Measurements from ENCODE around the gene KTI12.
"Not testable (repeated sequence)": the region's sequence is repeated elsewhere in the genome, so short reads cannot be mapped to it uniquely, and the experiment has no call there.

DNA sequence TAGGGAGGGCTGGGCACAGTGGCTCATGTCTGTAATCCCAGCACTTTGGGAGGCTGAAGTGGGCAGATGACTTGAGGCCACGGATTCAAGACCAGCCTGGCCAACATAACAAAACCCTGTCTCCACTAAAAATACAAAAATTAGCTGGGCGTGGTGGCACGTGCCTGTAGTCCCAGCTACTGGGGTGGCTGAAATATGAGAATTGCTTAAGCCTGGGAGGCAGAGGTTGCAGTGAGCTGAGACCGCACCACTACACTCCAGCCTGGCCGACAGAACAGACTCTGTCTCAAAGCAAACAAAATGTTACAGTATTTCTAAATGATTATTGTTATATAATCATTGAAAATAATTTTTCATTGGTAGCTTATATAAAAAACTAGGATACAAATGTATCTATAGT lies 4.8 kb downstream of the KTI12 start:
- TF ChIP-seq POLR2A (IDR thresholded peaks at IDR 0.05; ENCODE audit: low read depth, low read length); JUN (IDR thresholded peaks at IDR 0.05; ENCODE audit: borderline replicate concordance, insufficient read depth, insufficient read length, low read depth); CTCF (IDR thresholded peaks at IDR 0.05; ENCODE audit: extremely low read depth in 1 of 2, insufficient read depth in 1 of 2, low read depth in 1 of 2, low read length in 2 of 2): not testable (repeated sequence)
